ENCODE measurements around the gene GRID1.

DNA sequence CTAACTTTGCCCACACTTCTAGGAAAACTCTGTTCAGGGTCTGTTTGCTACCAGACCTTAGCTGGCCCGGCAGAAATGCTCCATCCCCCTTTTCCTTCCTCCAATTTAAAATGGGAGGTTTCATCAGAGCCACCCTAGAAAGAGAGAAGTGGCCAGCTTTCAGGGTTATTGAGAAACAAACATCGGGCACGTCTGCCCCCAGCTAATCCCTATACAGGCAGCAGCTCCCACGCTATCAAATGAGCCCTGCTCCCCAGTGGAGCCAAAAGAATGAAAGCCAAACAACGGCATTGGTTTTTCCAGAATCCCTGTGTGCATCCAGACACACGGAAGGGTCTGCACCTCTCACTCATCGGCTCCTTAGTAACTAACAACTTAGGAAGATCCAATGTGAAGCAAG, 132.5 kb downstream of the GRID1 start:
- TF ChIP-seq, protein P1, sequence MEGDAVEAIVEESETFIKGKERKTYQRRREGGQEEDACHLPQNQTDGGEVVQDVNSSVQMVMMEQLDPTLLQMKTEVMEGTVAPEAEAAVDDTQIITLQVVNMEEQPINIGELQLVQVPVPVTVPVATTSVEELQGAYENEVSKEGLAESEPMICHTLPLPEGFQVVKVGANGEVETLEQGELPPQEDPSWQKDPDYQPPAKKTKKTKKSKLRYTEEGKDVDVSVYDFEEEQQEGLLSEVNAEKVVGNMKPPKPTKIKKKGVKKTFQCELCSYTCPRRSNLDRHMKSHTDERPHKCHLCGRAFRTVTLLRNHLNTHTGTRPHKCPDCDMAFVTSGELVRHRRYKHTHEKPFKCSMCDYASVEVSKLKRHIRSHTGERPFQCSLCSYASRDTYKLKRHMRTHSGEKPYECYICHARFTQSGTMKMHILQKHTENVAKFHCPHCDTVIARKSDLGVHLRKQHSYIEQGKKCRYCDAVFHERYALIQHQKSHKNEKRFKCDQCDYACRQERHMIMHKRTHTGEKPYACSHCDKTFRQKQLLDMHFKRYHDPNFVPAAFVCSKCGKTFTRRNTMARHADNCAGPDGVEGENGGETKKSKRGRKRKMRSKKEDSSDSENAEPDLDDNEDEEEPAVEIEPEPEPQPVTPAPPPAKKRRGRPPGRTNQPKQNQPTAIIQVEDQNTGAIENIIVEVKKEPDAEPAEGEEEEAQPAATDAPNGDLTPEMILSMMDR (IDR thresholded peaks at IDR 0.05 in 8 of 11, conservative IDR thresholded peaks at IDR 0.05 in 3 of 11), result no peak
- TF ChIP-seq POLR2A (IDR thresholded peaks at IDR 0.05), result no peak
- no peak for TF ChIP-seq POLR2AphosphoS5 (IDR thresholded peaks at IDR 0.05)
